Upper lobe of left lung (tissue), 4 donors: ENCODE results near the gene ADD1.

ENCODE experiments used
- CTCF ChIP-seq, 6 experiments: fragments of 450-650 bp in 4 of 6; fragments of 200-600 bp in 2 of 6; sonication (generic) in 2 of 6; IDR thresholded peaks; one replicate each; pipeline ENCODE4 v1.5.1; 2016 to 2019; ENCODE audit warnings: antibody characterized with exemption in 6 of 6
- EP300 ChIP-seq, 4 donors: sonication (generic); formaldehyde crosslinking; IDR thresholded peaks; one replicate each; pipeline ENCODE4 v1.5.1; 2017; ENCODE audit warnings: antibody characterized with exemption in 4 of 4, control low read depth in 2 of 4
- POLR2A ChIP-seq, 4 donors: fragments of 450-650 bp; IDR thresholded peaks; one replicate each; pipeline ENCODE4 v1.5.1; 2016 to 2017; ENCODE audit warnings: antibody characterized with exemption in 4 of 4, mild to moderate bottlenecking in 2 of 4
- POLR2AphosphoS5 ChIP-seq, 2 donors: sonication (generic); formaldehyde crosslinking; IDR thresholded peaks; one replicate each; pipeline ENCODE4 v1.5.1; 2017; ENCODE audit warnings: antibody characterized with exemption in 2 of 2

GRCh38 chr4:2859514-2859913 is 15.9 kb downstream of the ADD1 start:
- TF ChIP-seq CTCF (IDR thresholded peaks at IDR 0.05) = no peak
- no peak for TF ChIP-seq EP300 (IDR thresholded peaks at IDR 0.05)
- no peak for TF ChIP-seq POLR2A (IDR thresholded peaks at IDR 0.05)
- no peak for TF ChIP-seq POLR2AphosphoS5 (IDR thresholded peaks at IDR 0.05)
